ENCODE measurements around the gene GJB5.

GJB5 gene

GRCh38 chr1:34794001-34794789 lies 39.3 kb downstream of the GJB5 start:
- TF ChIP-seq CTCF (conservative IDR thresholded peaks at IDR 0.05; ENCODE audit: low read depth, low read length) = no peak
- H3K4me3 ChIP-seq (ENCODE audit: low read depth, low read length) = no peak overlapping the region
- no peak for DNase-seq (ENCODE audit: low read depth)

GRCh38 chr1:34794790-34795180 lies 39.9 kb downstream of the GJB5 start:
- H3K4me3 ChIP-seq (ENCODE audit: low read depth, low read length) = no peak overlapping the region
- TF ChIP-seq CTCF (conservative IDR thresholded peaks at IDR 0.05; ENCODE audit: low read depth, low read length) = no peak
- no peak for DNase-seq (ENCODE audit: low read depth)

- no peak overlapping the region for H3K4me3 ChIP-seq (ENCODE audit: low read depth, low read length)
- no peak for TF ChIP-seq CTCF (conservative IDR thresholded peaks at IDR 0.05; ENCODE audit: low read depth, low read length)
- DNase-seq (ENCODE audit: low read depth) = no peak
Measured at GRCh38 chr1:34795916-34796315, 41.1 kb downstream of the GJB5 start.

GRCh38 chr1:34796990-34797389 lies 42.1 kb downstream of the GJB5 start:
- DNase-seq (ENCODE audit: low read depth) = no peak
- TF ChIP-seq CTCF (conservative IDR thresholded peaks at IDR 0.05; ENCODE audit: low read depth, low read length) = no peak
- H3K4me3 ChIP-seq (ENCODE audit: low read depth, low read length) = no peak overlapping the region

- no peak for TF ChIP-seq CTCF (conservative IDR thresholded peaks at IDR 0.05; ENCODE audit: low read depth, low read length)
- H3K4me3 ChIP-seq (ENCODE audit: low read depth, low read length) = no peak overlapping the region
- peak; percentile 40 for DNase-seq (ENCODE audit: low read depth)
Measured at GRCh38 chr1:34800214-34800613, 45.4 kb downstream of the GJB5 start.

GRCh38 chr1:34803770-34804169 lies 48.9 kb downstream of the GJB5 start:
- no peak for TF ChIP-seq CTCF (conservative IDR thresholded peaks at IDR 0.05; ENCODE audit: low read depth, low read length)
- DNase-seq (ENCODE audit: low read depth) = no peak
- no peak overlapping the region for H3K4me3 ChIP-seq (ENCODE audit: low read depth, low read length)

- peak; percentile 22 for DNase-seq (ENCODE audit: low read depth)
- TF ChIP-seq CTCF (conservative IDR thresholded peaks at IDR 0.05; ENCODE audit: low read depth, low read length) = no peak
- H3K4me3 ChIP-seq (ENCODE audit: low read depth, low read length) = no peak overlapping the region
Measured at GRCh38 chr1:34806396-34806795, 51.5 kb downstream of the GJB5 start.
